G401 (cell line): ENCODE results near the gene VPS26C. TPM values are rescaled to one million over a fixed set of nuclear protein-coding genes. Genes with fewer than 3 reads are reported as not detected.
A peak's percentile ranks its signal among the peaks of the same experiment; 100 is the strongest.

Experiments used
- DNase-seq: peaks from one replicate; pipeline ENCODE4 v3.0.0-alpha.2; 2015; ENCODE audit warnings: low spot score
- in situ Hi-C: cut with HindIII; loops from 2 replicates; pipeline ENCODE4 v1.10.0; 2016; ENCODE audit warnings: low sequenced_read_pairs, mixed read lengths
- total RNA-seq: library from RNA; depleted of rRNA; stranded (reverse); fragments of >200 nt; shearing (Covaris generic); gene quantifications from 2 replicates; pipeline ENCODE4 v1.2.3, GENCODE V29; 2014

VPS26C gene
- total RNA-seq, 1 experiment from 2014 or later = 69.0 TPM

DNA sequence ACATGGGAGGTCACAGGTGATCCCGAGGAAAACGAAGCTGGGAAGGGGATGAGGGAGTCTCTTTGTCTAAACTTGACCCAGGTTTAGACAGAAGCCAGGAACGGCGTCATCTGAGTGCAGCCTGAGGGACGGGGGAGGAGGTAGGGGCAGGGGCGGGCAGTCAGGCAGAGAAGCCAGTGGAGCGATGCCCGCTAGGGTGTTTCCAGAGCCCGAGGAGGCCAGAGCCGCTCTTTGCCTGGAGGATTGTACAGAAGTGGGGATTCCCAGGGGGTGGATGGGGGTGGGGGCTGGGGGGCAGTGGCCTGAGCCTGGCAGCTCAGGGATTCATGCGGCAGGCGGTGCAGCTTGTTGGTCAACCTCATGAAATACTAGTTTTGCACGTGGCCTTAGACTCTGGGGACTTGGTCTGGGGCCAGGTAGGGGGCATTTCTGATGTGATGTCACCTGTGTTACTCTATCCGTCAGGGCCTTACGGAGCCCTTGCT is 58.4 kb downstream of the VPS26C start:
- in situ Hi-C loops = no loop called here
- DNase-seq = no peak

DNA sequence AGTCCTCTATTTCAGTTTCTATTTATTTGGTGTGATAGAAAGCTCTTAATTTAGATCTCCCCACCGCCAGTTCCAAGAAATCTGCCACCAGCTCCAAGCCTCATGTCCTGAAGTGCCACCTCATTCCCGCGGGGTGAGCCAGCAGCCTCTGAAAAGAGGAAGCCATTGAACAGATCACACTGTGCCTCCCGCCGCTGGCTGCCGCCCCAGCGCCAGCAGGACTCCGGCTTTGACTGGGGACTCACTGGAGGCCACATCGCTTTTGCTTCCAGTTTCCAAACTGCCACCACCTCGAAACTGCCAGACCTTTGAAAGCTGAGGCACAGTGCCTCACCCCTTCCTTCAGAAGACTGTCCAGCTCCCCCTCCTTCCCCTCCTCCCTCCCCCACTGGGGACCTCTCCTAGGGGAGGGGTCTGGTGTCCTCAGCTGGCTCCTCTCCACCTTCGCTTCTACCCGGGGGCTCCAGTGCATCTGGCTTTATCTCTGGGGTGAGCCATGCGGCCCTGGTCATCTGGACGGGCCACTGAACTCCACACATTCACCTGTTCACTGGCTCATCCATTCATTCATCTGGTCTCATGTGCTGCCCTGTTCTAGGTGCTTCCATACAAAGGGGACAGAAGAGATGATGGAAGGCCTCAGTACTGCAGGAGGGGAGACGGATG is 58.9 kb downstream of the VPS26C start:
- peak; percentile 78 for DNase-seq
- in situ Hi-C loops = no loop called here

DNA sequence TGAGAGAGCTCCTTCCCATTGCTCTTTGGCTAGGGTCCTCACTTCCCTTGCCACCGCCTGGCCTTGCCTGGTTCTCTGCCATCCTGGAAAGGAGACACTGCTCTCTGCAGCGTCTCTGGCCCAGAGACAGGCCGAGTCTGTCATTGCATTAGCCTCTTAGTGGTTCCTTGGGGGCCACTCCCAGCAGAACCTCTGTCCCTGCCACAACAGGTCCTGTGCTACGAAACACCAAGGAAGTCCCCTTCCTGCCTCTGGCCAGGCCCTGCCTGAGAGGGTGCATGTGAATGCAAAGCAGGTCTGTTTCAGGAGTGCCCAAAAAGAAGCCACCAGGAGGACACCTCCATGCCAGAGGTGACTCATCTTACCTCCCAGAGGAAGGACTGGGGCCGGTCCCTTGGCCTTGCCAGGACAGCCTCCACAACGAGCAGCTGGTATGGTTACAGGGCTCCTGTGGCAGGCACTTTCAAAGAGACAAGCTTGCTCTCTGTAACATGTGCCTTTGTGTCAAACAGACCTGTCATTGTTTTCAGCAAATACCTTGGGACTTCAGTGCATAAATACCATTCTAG is 59.6 kb downstream of the VPS26C start:
- in situ Hi-C loops = no loop called here
- peak; percentile 77 for DNase-seq

DNA sequence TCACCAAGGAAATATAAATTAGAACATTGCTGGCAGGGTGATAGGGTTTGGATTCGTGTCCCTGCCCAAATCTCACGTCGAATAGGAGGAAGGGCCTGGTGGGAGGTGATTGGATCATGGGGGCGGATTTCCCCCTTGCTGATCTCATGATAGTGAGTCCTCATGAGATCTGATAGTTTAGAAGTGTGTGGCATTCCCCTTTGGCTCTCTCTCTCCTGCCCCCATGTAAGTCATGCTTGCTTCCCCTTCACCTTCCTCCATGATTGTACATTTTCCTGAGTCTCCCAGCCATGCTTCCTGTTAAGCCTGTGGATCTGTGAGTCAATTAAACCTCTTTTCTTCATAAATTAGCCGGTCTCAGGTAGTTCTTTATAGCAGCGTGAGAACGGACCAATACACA is 60.6 kb downstream of the VPS26C start:
- no peak for DNase-seq
- in situ Hi-C loops = no loop called here

DNA sequence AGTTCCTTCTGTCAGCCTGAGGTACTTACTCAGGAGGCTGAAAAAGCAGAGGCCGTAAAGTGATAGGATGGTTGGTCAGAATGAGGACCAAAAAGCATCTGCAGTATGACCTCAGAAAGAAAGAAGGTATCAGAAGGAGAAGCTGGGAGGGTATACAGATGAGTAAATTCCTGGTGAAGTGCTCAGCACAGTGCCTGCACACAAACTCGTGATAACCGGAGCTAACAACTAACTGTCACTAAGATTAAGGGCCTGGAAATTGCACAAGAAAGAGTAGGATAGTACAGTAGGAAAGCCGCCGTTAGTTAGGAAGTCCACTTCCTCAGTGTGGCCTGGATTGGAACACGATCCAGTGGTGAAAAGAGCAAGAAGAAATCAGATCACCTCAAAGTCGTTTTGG is 62.6 kb downstream of the VPS26C start:
- no peak for DNase-seq
- in situ Hi-C loops = no loop called here

DNA sequence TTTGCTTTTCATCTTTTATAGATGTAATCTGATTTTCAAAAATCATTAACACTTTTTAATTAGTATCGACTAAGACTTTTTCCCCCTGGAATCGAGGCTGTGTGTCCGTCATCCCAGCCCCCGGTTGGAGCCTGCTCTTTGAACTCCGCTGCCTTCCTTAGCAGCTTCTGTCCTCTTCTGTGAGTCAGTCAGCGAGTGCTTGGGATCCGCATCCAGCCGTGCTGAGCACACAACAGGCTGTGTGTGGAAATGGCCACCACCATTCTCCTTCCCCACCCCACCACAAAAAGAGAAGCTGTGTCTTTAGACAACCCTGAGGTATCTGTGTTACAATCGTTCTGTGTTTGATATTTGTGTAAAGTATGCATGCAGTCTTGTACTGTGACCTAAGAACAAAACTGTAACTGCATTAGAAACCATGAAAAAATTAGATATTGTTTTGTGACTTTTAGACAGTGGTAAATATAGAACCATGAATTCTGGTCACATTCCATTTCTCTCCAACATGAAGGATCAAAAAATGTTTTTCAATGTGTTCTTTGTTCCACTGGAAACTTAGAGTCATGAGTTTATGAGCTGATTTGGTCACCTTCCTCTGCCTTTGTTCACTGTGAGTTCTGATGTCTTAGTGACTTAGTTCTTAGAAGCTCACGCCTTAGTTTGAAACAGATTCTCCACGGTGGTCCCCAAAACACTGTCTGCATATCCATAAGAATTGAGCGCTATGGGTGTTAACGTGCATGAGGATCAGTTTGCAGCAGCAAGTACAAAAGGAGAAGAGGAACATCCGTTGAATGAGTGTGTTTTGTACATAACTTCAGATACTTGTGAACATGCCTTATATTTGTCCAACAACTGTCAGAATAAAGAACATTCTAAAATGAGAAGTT is 64.7 kb downstream of the VPS26C start:
- in situ Hi-C loops = no loop called here
- no peak for DNase-seq

DNA sequence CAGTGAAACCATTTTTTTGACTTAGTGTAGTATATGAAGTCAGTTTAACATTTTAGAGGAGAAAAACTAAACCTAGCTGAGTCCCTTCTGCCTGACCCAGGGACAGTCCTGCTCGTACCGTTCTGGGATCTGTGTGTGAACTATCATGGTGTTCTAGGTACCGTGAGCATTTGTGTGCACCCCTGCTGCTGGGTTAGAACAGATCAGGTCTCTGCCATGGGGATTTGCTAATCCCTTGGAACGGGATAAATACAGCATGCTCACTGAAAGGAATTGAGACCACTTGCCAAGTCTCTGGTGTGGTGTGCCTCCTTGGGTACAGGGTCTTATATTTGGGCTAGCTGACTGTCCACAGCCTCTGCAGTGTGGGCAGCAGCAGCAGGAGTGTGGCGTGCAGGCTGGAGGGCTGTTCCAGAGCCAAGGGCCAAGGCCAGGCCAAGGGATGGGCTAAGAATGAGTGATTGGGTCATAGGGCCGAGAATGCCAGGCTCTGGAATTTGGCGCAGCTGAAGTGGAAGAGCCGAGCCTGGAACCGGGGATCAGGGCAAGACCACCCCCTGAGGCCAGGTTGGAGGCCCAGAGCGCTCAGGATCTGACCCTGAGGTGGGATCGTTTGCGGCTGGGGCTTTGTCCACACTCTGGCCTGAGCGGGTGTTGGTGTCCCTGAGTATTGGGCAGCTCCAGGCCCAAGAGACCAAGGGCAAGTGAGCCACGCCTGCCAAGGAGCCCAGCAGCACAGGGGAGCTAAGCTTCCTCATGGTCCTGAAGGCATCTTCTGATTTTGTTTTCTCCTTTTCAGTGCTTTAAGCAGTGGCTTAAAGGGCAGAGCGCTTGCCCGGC is 66.3 kb downstream of the VPS26C start:
- in situ Hi-C loops = no loop called here
- DNase-seq = no peak

DNA sequence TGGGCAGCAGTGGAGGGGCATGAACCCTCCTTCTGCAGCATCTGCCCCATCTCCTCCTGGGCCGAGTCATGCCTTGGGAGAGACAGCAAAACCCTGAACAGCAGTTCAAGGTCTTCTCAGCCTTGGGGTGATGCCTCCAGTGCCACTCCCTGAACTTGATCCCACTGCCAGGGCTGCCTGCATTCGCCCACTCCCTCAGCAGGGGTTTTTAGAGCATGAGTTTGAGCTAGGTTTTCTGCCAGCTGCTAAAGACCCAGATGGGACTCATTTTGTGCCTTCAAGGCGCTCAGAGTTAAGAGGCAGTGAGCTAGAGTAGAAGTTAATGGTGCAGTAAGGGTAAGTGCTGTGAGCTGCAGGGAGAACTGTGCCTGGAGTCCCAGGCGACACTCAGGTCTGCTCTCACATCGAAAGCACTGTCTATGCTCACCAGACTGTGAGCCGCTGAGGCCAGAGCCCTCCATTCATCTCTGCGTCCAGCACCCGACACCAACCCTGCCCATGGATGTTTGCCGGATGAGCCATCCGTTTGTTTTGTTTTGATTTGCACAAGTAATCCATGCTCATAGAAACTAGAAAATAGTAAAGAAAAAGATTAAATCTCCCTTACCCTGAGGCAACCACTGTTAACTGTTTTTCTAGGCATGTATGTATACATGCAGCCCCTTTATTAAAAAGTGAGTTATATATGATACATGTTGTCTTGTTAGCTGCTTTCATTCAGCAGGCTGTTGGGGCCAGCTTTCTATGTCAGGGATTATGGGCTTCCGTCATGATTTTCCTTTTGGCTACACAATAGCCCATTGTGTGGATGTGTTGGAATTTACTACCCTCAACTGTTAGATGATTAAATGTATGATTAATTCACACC is 67.8 kb downstream of the VPS26C start:
- in situ Hi-C loops = no loop called here
- no peak for DNase-seq

DNA sequence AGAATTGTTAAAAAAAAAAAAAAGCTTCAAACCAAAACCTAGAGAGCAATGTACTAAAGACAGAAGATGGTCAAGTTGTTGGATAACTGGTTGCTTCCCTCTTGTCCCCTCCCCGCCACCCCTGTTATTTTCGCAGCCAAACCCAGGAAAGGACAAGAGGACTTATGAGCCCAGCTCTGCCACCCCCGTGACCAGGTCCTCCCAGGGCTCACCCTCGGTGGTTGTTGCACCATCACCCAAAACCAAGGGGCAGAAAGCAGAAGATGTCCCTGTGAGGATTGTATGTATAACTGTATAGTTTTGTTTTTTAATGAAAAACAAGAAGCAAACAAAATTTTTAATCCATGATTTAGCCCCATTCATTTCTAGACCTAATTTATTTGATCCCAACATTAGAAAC is 69.4 kb downstream of the VPS26C start:
- DNase-seq = no peak
- in situ Hi-C loops = no loop called here

DNA sequence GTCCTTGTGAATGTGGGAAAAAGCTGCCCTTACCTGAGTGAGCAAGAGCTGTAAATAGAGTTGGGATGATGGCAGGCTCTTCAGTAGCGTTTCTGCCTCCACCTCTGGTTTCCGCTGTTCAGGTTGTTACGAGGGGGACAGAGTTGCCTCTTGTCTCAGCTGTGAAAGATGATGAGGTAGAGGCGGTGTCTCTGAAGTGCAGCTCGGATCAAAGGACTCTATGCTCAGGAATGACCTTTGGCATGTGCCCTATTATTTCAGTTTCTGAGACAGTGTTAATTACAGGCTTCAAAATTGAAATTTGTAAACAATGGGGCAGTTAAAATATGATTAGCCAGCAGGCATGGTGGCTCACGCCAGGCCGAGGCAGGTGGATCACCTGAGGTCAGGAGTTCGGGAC is 70.3 kb downstream of the VPS26C start:
- in situ Hi-C loops = no loop called here
- DNase-seq = no peak

DNA sequence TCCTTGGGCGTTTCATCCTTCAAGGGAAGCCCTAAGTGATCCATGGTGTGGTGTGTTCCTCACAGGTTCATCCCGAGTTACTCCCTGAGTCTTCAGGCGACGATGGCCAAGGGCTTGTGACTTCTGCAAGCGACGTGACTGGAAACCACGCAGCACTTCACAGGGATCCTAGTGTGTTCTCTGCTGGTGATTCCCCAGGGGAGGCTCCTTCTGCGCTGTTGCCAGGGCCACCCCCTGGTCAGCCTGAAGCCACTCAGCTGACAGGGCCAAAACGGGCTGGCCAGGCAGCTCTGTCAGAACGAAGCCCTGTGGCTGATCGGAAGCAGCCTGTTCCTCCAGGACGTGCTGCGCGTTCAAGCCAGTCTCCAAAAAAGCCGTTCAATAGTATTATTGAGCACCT is 71.5 kb downstream of the VPS26C start:
- in situ Hi-C loops = no loop called here
- DNase-seq = no peak

DNA sequence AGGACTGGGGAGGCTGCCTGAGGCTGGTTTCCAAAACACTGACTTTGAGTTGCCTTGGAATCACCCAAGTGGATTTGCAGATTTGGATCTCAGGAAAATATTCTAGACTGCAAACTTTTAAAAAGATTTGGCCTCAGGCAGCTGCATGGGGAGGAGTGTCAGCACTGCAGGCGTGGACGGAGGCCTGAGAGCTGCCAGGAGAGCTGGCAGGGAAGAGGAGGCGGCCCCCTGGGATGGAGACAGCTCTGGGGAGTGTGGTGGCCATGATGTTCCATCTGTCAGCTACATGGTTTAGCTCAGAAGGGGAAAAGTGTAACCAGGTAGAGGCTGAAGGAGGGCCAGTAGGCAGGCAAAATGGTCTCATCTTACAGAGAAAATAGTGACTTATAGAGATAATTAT is 72.1 kb downstream of the VPS26C start:
- in situ Hi-C loops = no loop called here
- peak; percentile 25 for DNase-seq

DNA sequence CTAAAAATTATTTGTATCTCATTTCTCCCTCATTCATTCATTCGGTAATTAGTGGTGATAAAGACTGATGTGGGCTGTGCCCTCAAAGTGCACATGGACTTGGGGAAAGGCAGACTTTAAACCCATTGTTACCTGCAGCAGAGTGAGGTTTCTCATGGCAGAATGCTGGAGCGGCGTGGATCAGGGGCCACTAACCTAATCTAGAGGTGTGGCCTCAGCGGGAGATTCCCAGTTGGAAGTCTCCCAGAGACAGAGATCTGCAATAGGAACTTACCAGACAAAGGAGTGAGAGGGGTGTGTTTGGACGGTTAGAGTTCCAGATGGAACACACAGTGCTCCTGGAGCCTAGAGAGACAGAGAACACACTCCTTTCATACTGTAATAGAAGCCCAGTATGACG is 73.5 kb downstream of the VPS26C start:
- DNase-seq = peak; percentile 57
- in situ Hi-C loops = no loop called here

DNA sequence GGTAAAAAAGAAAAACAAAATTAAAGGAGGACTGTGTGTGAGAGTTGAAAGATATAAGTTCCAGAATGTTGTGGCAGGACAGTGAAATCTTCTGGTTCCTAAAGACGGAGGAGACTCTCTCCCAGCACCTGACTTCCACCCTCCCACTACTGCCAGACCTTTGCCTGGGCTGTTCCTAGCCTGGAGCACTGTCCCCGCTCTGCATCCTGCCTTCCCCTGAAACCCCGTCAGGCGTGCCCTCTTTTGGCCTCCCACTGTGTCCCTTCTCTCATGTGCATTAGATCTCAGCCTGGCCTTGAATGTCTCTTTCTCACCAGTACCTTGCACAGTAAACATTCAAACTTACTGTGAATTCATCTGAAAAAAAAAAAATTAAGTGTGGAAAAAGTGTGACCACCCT is 74.1 kb downstream of the VPS26C start:
- no peak for DNase-seq
- in situ Hi-C loops = no loop called here

DNA sequence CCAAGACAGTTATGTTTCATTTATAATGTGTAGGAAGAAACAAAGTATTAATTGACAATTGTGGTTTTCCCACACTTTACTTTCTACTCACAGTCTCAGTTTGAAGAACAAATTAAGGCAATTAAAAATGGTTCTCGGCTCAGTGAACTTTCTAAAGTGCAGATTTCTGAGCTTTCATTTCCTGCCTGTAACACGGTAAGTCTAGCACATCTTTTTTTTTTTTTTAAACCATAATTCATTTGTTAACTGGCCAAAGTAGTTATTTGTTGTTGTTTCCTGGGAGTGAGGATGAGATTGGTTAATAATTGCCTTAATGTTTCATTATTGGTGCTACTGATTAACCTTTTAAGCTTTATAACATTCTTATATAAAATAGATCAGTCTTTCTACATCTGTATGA is 75.1 kb downstream of the VPS26C start:
- in situ Hi-C loops = no loop called here
- DNase-seq = no peak

DNA sequence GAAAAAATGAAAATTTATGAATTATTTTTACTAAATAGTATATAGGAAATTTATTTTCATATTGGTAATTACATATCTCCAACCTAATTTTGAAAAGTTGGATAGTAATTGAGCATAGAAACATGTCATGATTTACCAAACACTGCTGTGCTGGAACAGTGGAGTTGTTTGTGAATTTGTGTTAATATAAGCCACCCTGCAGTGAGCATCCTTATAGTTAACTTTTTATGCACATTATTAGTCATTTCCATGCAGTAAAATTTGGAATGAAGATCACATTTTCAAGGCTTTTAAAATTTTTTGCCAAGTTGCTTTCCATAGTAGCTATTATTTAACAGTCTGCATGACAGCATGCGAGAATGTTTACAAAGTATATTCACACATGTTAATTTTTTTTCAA is 78.3 kb downstream of the VPS26C start:
- DNase-seq = no peak
- in situ Hi-C loops = no loop called here

DNA sequence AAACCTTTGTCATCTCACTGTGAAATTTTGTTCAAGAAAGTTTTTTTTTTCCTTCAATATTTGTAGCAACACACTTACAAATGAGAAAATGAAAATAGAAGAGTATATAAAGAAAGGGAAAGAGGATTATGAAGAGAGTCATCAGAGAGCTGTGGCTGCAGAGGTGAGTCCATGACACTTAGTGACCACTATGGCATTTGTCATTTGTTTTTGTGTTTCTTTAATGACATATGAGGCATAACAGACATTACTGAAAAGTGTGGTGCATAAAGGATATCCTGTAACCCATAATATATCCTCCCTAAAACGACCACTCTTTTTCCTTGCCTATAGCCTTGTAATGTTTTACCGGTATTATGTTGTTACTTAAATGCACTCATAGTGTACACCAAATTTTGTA is 80.2 kb downstream of the VPS26C start:
- no peak for DNase-seq
- in situ Hi-C loops = no loop called here

DNA sequence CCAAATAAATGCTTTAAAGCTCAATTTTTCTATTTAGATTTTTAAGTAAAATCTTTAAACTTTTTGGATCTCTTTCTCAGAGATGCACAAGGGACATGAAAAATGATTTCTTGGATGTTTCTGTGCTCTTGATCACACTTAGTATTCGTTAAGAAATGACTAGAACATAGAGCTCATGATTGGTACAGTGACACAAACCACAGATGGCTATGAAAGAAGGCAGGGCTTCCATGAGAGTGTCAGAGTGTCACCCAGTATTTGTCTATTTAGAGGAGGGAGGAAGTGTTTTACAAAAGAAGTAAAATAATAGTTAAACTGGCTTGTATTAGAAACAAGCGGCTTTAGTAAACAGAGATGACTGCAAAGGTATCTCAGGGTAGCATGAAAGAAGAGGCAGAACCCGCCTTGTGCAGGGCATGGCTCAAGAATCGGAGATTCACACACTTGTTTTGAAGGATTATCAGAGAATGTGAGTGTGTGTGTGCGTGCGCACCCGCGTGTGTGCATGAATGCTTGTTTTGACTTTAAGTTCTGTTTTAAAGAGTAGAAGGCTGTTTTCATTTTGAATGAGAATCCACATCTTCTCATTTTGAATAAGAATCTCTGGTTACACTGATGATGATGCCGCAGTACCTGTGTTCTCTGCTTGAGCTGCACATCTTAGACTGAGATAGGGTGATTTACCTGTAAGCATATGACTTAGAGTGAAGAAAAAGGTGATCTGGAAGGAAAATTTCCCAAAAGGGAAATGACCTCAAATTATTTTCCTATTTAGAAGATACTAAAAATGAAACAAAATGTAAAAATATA is 82.1 kb downstream of the VPS26C start:
- in situ Hi-C loops = no loop called here

More for the DNA sequence above, 82.1 kb downstream of the VPS26C start:
- DNase-seq = no peak
